ENCODE data around the gene KCNQ1OT1. TPM values are rescaled to one million over a fixed set of nuclear protein-coding genes. Genes with fewer than 3 reads are reported as not detected.

KCNQ1OT1 gene
- total and polyA plus RNA-seq, 2 of the 4 experiments (the other 2 are of a cell fraction), result 0.14 to 2.0 TPM

DNA sequence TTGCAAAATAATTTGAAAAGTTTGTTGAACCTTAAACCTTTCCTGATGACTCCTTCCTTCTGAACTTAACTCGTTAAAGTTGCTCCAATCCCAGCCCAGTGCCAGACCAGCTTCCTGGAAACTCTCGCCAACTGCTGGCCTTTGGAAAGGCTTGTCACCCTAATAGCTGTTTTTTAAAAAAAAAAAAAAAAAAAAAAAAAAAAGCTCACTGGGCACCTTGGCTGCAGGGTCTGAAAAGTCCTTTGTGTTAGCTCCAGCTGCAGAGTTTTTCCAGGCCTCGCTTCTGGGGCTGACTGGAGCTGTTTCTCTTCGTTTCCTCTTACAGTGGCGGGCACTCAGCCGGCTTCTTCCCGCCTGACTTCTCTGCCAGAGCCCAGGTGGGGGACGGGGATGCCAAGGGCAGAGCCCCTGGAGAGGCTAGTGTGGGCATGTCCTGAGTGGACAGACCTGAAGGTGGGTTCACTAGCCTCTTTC lies 25.1 kb downstream of the KCNQ1OT1 start:
- no peak overlapping the region for H2BK5ac ChIP-seq (ENCODE audit: low read depth, low read length, poor library complexity, severe bottlenecking)
- H3K4me2 ChIP-seq (ENCODE audit: low read depth, low read length), result no peak overlapping the region
- DNase-seq, result no peak
- no CpG with 5 or more reads among the region's 8 CpGs for WGBS, 2 experiments (ENCODE audit: extremely low coverage in 2 of 2, insufficient read length in 1 of 2)
- no peak overlapping the region for H3K4me3 ChIP-seq (ENCODE audit: insufficient read depth, low read depth, low read length)
- peaks cover 12 to 50% of the 10 kb centered on the region in 2 experiments for H3K79me1 ChIP-seq (ENCODE audit: low read depth in 1 of 2, low read length in 2 of 2)
- ChIA-PET POLR2A (ENCODE audit: unreplicated experiment) (interaction anchor here (0.6 kb wide), 1 partner anchor 140 kb away, joined by 5 read pairs; no protein-coding TSS in a partner anchor), CTCF (no interaction called here)
- H3K9me3 ChIP-seq (ENCODE audit: control insufficient read depth, insufficient read depth, low read length), result no peaks in the 10 kb centered on the region
- H2AK9ac ChIP-seq (replicated peaks; ENCODE audit: low read depth, low read length, poor library complexity), result no peak overlapping the region
- peaks cover 3% of the 10 kb centered on the region for H3K27me3 ChIP-seq (ENCODE audit: control insufficient read depth, insufficient read depth, low read length)
- H2BK120ac ChIP-seq (ENCODE audit: low read depth, low read length), result no peak overlapping the region
- in situ Hi-C loops (cut with MboI; ENCODE audit: low sequenced_read_pairs), result no loop called here
- no peak overlapping the region for H3K23ac ChIP-seq (ENCODE audit: low read depth, low read length)
- peaks cover 14% of the 10 kb centered on the region for H3K9me1 ChIP-seq (ENCODE audit: insufficient read depth, low read length)
- H2AK5ac ChIP-seq (ENCODE audit: low read depth, low read length), result no peak overlapping the region
- intact Hi-C loops (cut with micrococcal nuclease), result no loop called here
- H2BK15ac ChIP-seq (ENCODE audit: low read depth, low read length), result no peak overlapping the region
- H3K18ac ChIP-seq (ENCODE audit: low read depth, low read length), result no peak overlapping the region
- H2BK20ac ChIP-seq (ENCODE audit: low read depth, low read length), result no peak overlapping the region
- no peak overlapping the region for H4K8ac ChIP-seq (ENCODE audit: low read depth in 2 of 2, low read length in 2 of 2)
- H4K5ac ChIP-seq (ENCODE audit: low read depth, low read length), result no peak overlapping the region
- H4K91ac ChIP-seq (ENCODE audit: insufficient read depth, low read depth, low read length), result no peak overlapping the region
- H3K27ac ChIP-seq (ENCODE audit: insufficient read depth, low read length), result no peak overlapping the region
- no peak overlapping the region for H3K9ac ChIP-seq (ENCODE audit: low read depth, low read length)
- H3K4ac ChIP-seq (ENCODE audit: low read depth, low read length), result no peak overlapping the region
- no peaks in the 10 kb centered on the region for H3K4me1 ChIP-seq (ENCODE audit: control insufficient read depth, insufficient read depth, low read length)
- no TSS peak for BruUV-seq (replicated peaks)
- TF ChIP-seq FOS (IDR thresholded peaks at IDR 0.05; ENCODE audit: low read depth, low read length), result no peak
- TF ChIP-seq, protein P1, sequence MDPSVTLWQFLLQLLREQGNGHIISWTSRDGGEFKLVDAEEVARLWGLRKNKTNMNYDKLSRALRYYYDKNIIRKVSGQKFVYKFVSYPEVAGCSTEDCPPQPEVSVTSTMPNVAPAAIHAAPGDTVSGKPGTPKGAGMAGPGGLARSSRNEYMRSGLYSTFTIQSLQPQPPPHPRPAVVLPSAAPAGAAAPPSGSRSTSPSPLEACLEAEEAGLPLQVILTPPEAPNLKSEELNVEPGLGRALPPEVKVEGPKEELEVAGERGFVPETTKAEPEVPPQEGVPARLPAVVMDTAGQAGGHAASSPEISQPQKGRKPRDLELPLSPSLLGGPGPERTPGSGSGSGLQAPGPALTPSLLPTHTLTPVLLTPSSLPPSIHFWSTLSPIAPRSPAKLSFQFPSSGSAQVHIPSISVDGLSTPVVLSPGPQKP (IDR thresholded peaks at IDR 0.05; ENCODE audit: borderline replicate concordance, low read depth, low read length), result no peak
- no peak for TF ChIP-seq BHLHE40 (IDR thresholded peaks at IDR 0.05; ENCODE audit: low read depth, low read length)
- TF ChIP-seq MAZ (IDR thresholded peaks at IDR 0.05; ENCODE audit: borderline replicate concordance, low read depth, low read length), result no peak
- TF ChIP-seq CEBPB (IDR thresholded peaks at IDR 0.05; ENCODE audit: low read depth, low read length), result no peak
- TF ChIP-seq NFE2L2 (IDR thresholded peaks at IDR 0.05; ENCODE audit: low read depth, low read length), result no peak
- TF ChIP-seq RCOR1 (IDR thresholded peaks at IDR 0.05; ENCODE audit: insufficient replicate concordance, low read length), result no peak
- TF ChIP-seq CHD1 (IDR thresholded peaks at IDR 0.05; ENCODE audit: low read depth, low read length), result no peak
- no peak for TF ChIP-seq MXI1 (IDR thresholded peaks at IDR 0.05; ENCODE audit: borderline replicate concordance, low read depth, low read length)
- TF ChIP-seq, protein P2, sequence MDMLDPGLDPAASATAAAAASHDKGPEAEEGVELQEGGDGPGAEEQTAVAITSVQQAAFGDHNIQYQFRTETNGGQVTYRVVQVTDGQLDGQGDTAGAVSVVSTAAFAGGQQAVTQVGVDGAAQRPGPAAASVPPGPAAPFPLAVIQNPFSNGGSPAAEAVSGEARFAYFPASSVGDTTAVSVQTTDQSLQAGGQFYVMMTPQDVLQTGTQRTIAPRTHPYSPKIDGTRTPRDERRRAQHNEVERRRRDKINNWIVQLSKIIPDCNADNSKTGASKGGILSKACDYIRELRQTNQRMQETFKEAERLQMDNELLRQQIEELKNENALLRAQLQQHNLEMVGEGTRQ (IDR thresholded peaks at IDR 0.05; ENCODE audit: low read depth, low read length), result no peak
- TF ChIP-seq POLR2A (IDR thresholded peaks at IDR 0.05; ENCODE audit: low read depth, low read length), result no peak
- TF ChIP-seq, protein P3, sequence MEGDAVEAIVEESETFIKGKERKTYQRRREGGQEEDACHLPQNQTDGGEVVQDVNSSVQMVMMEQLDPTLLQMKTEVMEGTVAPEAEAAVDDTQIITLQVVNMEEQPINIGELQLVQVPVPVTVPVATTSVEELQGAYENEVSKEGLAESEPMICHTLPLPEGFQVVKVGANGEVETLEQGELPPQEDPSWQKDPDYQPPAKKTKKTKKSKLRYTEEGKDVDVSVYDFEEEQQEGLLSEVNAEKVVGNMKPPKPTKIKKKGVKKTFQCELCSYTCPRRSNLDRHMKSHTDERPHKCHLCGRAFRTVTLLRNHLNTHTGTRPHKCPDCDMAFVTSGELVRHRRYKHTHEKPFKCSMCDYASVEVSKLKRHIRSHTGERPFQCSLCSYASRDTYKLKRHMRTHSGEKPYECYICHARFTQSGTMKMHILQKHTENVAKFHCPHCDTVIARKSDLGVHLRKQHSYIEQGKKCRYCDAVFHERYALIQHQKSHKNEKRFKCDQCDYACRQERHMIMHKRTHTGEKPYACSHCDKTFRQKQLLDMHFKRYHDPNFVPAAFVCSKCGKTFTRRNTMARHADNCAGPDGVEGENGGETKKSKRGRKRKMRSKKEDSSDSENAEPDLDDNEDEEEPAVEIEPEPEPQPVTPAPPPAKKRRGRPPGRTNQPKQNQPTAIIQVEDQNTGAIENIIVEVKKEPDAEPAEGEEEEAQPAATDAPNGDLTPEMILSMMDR (conservative IDR thresholded peaks at IDR 0.05; ENCODE audit: low read depth, low read length), result no peak
- no peak for ATAC-seq (ENCODE audit: low read depth)
- H3K14ac ChIP-seq (replicated peaks; ENCODE audit: low read depth, low read length), result no peak overlapping the region
- H3K56ac ChIP-seq (ENCODE audit: extremely low read depth, insufficient read depth, low read length), result no peak overlapping the region
- no peak overlapping the region for H2AFZ ChIP-seq (replicated peaks; ENCODE audit: low read length, poor library complexity)
- dilution Hi-C loops (cut with HindIII; ENCODE audit: low sequenced_read_pairs, unreplicated experiment), result no loop called here
- H3K36me3 ChIP-seq (ENCODE audit: control insufficient read depth, insufficient read depth, low read length), result peaks cover 5% of the 10 kb centered on the region; the same call in 1 of the 2 replicates
- H4K20me1 ChIP-seq (ENCODE audit: insufficient read depth, low read length), result peaks cover 74% of the 10 kb centered on the region
